ENCODE measurements around the gene BMPER.

DNA sequence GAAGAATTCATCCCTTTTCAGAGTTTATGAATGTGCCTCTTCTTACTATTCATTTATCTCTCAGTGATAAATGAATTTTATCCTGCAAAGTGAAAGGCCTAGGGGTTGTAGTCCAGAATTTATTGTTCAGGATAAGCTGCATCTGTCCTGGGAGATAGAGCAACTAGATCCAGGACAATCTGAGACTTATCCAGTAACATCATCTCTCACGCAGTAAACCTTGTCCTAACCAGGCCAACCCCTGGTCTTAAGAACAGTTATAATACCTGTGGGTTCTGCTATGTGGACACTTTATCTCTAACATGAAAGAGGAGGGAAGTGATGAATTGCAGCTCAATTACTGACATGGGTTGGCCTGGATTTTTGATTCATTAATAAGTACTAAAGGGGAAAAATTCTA, 287.6 kb downstream of the BMPER start:
- TF ChIP-seq POLR2A (IDR thresholded peaks at IDR 0.05), result no peak
- TF ChIP-seq, protein P1, sequence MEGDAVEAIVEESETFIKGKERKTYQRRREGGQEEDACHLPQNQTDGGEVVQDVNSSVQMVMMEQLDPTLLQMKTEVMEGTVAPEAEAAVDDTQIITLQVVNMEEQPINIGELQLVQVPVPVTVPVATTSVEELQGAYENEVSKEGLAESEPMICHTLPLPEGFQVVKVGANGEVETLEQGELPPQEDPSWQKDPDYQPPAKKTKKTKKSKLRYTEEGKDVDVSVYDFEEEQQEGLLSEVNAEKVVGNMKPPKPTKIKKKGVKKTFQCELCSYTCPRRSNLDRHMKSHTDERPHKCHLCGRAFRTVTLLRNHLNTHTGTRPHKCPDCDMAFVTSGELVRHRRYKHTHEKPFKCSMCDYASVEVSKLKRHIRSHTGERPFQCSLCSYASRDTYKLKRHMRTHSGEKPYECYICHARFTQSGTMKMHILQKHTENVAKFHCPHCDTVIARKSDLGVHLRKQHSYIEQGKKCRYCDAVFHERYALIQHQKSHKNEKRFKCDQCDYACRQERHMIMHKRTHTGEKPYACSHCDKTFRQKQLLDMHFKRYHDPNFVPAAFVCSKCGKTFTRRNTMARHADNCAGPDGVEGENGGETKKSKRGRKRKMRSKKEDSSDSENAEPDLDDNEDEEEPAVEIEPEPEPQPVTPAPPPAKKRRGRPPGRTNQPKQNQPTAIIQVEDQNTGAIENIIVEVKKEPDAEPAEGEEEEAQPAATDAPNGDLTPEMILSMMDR (IDR thresholded peaks at IDR 0.05), result no peak

Measured in thyroid gland (tissue), 4 donors.